GM19240 (cell line): Measurements from ENCODE around the gene EIF4A3.

Experiments
- DNase-seq: peaks from one replicate; pipeline ENCODE4 v3.0.0; 2011; ENCODE audit warnings: low spot score; ENCODE audit not compliant: insufficient read length

Gene EIF4A3

GRCh38 chr17:80113033-80113484 lies 33.9 kb downstream of the EIF4A3 start:
- no peak for DNase-seq

GRCh38 chr17:80112471-80113032 lies 34.4 kb downstream of the EIF4A3 start:
- DNase-seq = no peak

GRCh38 chr17:80111702-80112470 lies 35.0 kb downstream of the EIF4A3 start:
- DNase-seq = no peak

- no peak for DNase-seq
Observed at GRCh38 chr17:80110927-80111701, 35.8 kb downstream of the EIF4A3 start.

- no peak for DNase-seq
Observed at GRCh38 chr17:80110447-80110812, 36.5 kb downstream of the EIF4A3 start.

- no peak for DNase-seq
Observed at GRCh38 chr17:80109713-80110446, 37.0 kb downstream of the EIF4A3 start.

GRCh38 chr17:80109066-80109660 lies 37.8 kb downstream of the EIF4A3 start:
- DNase-seq = no peak

GRCh38 chr17:80108036-80108971 lies 38.6 kb downstream of the EIF4A3 start:
- DNase-seq = no peak

- no peak for DNase-seq
Observed at GRCh38 chr17:80107231-80108021, 39.5 kb downstream of the EIF4A3 start.

- DNase-seq = no peak
Observed at GRCh38 chr17:80106751-80107150, 40.2 kb downstream of the EIF4A3 start.

- no peak for DNase-seq
Observed at GRCh38 chr17:80106176-80106575, 40.8 kb downstream of the EIF4A3 start.

- no peak for DNase-seq
Observed at GRCh38 chr17:80105762-80106161, 41.2 kb downstream of the EIF4A3 start.

- DNase-seq = no peak
Observed at GRCh38 chr17:80104956-80105375, 42.0 kb downstream of the EIF4A3 start.

- no peak for DNase-seq
Observed at GRCh38 chr17:80104321-80104955, 42.5 kb downstream of the EIF4A3 start.

- no peak for DNase-seq
Observed at GRCh38 chr17:80103449-80104085, 43.4 kb downstream of the EIF4A3 start.

- no peak for DNase-seq
Observed at GRCh38 chr17:80102664-80103448, 44.1 kb downstream of the EIF4A3 start.

GRCh38 chr17:80101946-80102663 lies 44.8 kb downstream of the EIF4A3 start:
- DNase-seq = peak; percentile 45
